PC-9 (cell line): ENCODE data around the gene CRADD.

ENCODE experiments used
- CTCF ChIP-seq: fragments of 200-600 bp; sonication (generic); conservative IDR thresholded peaks from 2 replicates; pipeline ENCODE4 v1.6.1; 2017; ENCODE audit warnings: mixed run types, antibody characterized with exemption, mild to moderate bottlenecking, moderate library complexity
- EZH2 ChIP-seq: fragments of 200-600 bp; sonication (generic); IDR thresholded peaks from 2 replicates; pipeline ENCODE4 v1.8.0; 2017; ENCODE audit warnings: antibody characterized with exemption, low read depth

GRCh38 chr12:93918262-93918661 is 241.1 kb downstream of the CRADD start:
- TF ChIP-seq CTCF (no peak), EZH2 (no peak)
